ENCODE results near the gene EOMES. TPM values are rescaled to one million over a fixed set of nuclear protein-coding genes. Genes with fewer than 3 reads are reported as not detected.

Gene EOMES
- total RNA-seq, 1 donor from 2014 or later, result not detected

DNA sequence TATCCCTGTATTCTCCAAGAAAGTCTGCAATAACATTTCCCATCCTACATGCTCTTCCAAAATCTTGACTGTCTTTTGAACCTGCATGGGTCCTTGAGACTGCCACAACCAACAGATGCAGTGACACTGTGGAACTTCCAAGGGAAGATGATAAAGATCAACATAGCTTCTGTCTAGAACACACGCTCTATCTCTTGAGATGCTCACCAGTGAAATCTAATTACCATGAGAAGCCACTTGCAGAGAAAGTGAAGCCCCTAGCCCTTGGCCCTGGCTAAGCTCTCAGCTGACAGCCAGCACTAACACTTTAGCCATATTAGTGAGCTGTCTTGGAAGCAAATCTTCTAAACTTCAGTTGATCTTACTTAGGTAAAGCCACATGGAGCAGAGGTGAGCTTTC, 36.6 kb downstream of the EOMES start:
- ChIA-PET CTCF (no interaction called here), POLR2A (no interaction called here)
- peaks cover 3% of the 10 kb centered on the region for H3K27me3 Mint-ChIP-seq

DNA sequence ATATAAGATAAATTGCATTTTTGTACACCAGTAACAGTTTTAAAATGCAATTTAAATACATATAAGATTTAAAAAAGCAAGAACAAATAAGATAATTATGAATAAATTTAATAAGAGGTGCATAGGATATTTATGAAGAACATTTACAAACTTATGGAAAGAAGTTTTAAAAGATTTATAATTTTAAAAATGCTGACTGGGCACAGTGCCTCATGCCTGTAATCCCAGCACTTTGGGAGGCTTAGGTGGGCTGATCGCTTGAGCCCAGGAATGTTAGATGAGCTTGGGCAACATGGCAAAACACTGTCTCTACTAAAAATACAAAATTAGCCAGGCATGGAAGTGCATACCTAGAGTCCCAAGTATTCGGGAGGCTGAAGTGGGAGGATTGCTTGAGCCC, 37.8 kb downstream of the EOMES start:
- POLR2A ChIA-PET, result interaction anchor here (0.9 kb wide), 1 partner anchor 315 kb away, joined by 3 read pairs; the partner anchor contains the start of gene NEK10
- H3K36me3 Mint-ChIP-seq (ENCODE audit: low read depth), result no peaks in the 10 kb centered on the region
- H3K4me1 Mint-ChIP-seq, result peaks cover 19% of the 10 kb centered on the region
- peaks cover 3% of the 10 kb centered on the region for H3K27me3 Mint-ChIP-seq
- CTCF ChIA-PET, result no interaction called here
- DNase-seq (no peak), ATAC-seq (ENCODE audit: low read depth) (no peak)
- intact Hi-C loops (cut with micrococcal nuclease), result loop anchor here (10.0 kb wide), 1 partner anchor 90 kb away; no protein-coding TSS in a partner anchor
- no peak overlapping the region for H3K4me3 Mint-ChIP-seq
- no peaks in the 10 kb centered on the region for H3K9me3 Mint-ChIP-seq
- H3K27ac Mint-ChIP-seq, result no peak overlapping the region
- TF ChIP-seq, protein P1, sequence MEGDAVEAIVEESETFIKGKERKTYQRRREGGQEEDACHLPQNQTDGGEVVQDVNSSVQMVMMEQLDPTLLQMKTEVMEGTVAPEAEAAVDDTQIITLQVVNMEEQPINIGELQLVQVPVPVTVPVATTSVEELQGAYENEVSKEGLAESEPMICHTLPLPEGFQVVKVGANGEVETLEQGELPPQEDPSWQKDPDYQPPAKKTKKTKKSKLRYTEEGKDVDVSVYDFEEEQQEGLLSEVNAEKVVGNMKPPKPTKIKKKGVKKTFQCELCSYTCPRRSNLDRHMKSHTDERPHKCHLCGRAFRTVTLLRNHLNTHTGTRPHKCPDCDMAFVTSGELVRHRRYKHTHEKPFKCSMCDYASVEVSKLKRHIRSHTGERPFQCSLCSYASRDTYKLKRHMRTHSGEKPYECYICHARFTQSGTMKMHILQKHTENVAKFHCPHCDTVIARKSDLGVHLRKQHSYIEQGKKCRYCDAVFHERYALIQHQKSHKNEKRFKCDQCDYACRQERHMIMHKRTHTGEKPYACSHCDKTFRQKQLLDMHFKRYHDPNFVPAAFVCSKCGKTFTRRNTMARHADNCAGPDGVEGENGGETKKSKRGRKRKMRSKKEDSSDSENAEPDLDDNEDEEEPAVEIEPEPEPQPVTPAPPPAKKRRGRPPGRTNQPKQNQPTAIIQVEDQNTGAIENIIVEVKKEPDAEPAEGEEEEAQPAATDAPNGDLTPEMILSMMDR (IDR thresholded peaks at IDR 0.05), result no peak

More for the DNA sequence above, 36.6 kb downstream of the EOMES start:
- Mint-ChIP-seq H3K4me1 (peaks cover 11% of the 10 kb centered on the region), H3K27ac (no peak overlapping the region), H3K36me3 (ENCODE audit: low read depth) (no peaks in the 10 kb centered on the region), H3K9me3 (peaks cover 3% of the 10 kb centered on the region), H3K4me3 (no peak overlapping the region)
- intact Hi-C loops (cut with micrococcal nuclease), result loop anchor here (10.0 kb wide), 1 partner anchor 91 kb away; no protein-coding TSS in a partner anchor
- no peak for ATAC-seq (ENCODE audit: low read depth)
- no peak for DNase-seq
- TF ChIP-seq, protein P1 (IDR thresholded peaks at IDR 0.05), result no peak

DNA sequence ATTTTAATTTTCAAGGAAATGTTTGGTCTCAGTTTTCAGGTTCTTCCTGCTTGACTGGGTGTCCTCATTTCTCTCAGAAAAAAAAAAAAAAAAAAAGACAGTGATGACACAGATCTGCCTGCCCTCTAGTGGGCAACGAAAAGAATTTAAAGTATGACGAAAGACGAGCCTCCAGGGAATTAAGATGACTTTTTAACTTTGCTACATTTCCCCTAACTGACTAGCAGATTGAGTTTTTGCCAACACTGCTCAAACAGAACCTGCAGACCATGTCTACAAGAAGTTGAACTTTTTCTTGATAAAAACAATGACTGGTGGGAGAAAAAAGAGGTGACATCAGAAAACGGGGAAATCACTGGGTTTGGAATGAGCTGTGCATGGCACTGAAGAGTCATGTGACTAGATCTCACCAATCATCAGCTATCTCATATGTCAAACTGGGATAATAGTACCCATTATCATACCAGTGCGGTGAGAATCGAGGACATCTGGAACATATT, 40.8 kb downstream of the EOMES start:
- ChIA-PET POLR2A (interaction anchor here (0.6 kb wide), 2 partner anchors 38 to 41 kb away, joined by 3 read pairs; no protein-coding TSS in a partner anchor), CTCF (interaction anchor here (0.6 to 2.3 kb wide), 7 partner anchors 16 to 777 kb away, joined by 3 to 12 read pairs (median 3); no protein-coding TSS in a partner anchor)
- TF ChIP-seq, protein P1 (IDR thresholded peaks at IDR 0.05), result no peak
- intact Hi-C loops (cut with micrococcal nuclease), result loop anchor here (1.0 to 10.0 kb wide), 6 partner anchors 52 to 547 kb away; partner anchors contain the start of gene SLC4A7
- Mint-ChIP-seq H3K27me3 (peaks cover 3% of the 10 kb centered on the region), H3K4me3 (peak overlapping the region; percentile 55), H3K36me3 (ENCODE audit: low read depth) (no peaks in the 10 kb centered on the region), H3K4me1 (peaks cover 19% of the 10 kb centered on the region), H3K9me3 (no peaks in the 10 kb centered on the region), H3K27ac (peak overlapping the region; percentile 36)
- ATAC-seq (ENCODE audit: low read depth) (peak; percentile 85), DNase-seq (no peak)

DNA sequence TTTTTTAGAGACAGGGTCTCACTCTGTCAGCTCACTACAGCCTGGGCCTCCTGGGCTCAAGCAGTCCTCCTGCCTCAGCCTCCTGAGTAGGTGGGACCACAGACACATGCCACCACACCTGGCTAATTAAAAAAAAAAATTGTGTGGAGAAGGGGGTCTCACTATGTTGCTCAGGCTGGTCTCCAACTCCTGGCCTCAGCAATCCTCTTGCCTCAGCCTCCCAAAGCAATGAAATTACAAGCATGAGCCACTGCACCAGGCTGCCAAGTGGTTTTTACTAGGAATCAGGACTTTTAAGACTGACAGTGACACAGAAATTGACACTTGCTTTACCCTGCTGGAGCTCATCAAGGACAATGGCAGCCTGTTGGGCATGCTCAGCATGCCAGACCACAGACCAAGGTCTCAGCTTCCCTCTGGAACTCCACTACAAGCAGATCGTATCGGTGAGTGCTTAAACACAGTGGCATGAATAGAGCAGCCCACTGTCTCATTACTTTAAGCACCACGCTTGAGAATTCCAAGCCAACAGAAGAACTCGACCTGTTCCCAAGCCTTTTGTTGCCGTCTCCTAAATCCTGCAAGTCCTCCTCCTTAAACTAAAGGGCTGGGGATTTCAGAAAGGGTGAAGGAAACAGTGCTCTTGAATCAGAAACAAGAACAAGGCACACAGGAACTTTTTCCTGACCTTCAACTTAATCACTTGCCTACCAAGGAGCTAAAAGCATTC, 41.4 kb downstream of the EOMES start:
- peaks cover 3% of the 10 kb centered on the region for H3K27me3 Mint-ChIP-seq
- no peak overlapping the region for H3K4me3 Mint-ChIP-seq
- ATAC-seq (ENCODE audit: low read depth) (peak; percentile 6), DNase-seq (no peak)
- intact Hi-C loops (cut with micrococcal nuclease), result loop anchor here (1.0 to 10.0 kb wide), 6 partner anchors 52 to 546 kb away; partner anchors contain the start of gene SLC4A7
- peak overlapping the region; percentile 36 for H3K27ac Mint-ChIP-seq
- H3K36me3 Mint-ChIP-seq (ENCODE audit: low read depth), result no peaks in the 10 kb centered on the region
- H3K9me3 Mint-ChIP-seq, result no peaks in the 10 kb centered on the region
- TF ChIP-seq, protein P1 (IDR thresholded peaks at IDR 0.05), result no peak
- POLR2A ChIA-PET, result interaction anchor here (0.6 kb wide), 2 partner anchors 39 to 40 kb away, joined by 3 read pairs; no protein-coding TSS in a partner anchor
- peaks cover 19% of the 10 kb centered on the region for H3K4me1 Mint-ChIP-seq
- CTCF ChIA-PET, result interaction anchor here (0.6 to 2.3 kb wide), 6 partner anchors 21 to 776 kb away, joined by 3 to 12 read pairs (median 3); no protein-coding TSS in a partner anchor

DNA sequence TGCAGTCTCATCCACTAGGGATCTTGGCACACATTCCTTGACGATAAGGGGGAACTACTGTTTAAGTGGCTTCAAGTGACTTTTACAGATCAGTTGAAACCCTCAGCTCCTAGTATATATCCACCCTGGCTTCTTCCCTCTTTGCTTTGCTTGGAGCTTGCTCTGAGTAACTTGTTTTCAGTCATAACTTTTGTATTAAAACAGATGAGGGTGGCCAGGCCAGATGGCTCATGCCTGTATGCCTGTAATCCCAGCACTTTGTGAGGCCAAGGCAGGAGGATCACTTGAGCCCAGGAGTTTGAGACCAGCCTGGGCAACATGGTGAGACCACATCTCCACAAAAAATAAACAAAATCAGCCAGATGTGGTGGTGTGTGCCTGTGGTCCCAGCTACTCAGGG, 42.4 kb downstream of the EOMES start:
- DNase-seq, result no peak
- ATAC-seq (ENCODE audit: low read depth), result no peak
- intact Hi-C loops (cut with micrococcal nuclease), result loop anchor here (2.0 to 10.0 kb wide), 2 partner anchors 51 to 85 kb away; no protein-coding TSS in a partner anchor
- peaks cover 19% of the 10 kb centered on the region for H3K4me1 Mint-ChIP-seq
- H3K9me3 Mint-ChIP-seq, result no peaks in the 10 kb centered on the region
- H3K4me3 Mint-ChIP-seq, result no peak overlapping the region
- ChIA-PET POLR2A (no interaction called here), CTCF (interaction anchor here (1.0 to 2.3 kb wide), 4 partner anchors 28 to 322 kb away, joined by 3 to 12 read pairs (median 3); no protein-coding TSS in a partner anchor)
- no peaks in the 10 kb centered on the region for H3K27me3 Mint-ChIP-seq
- no peaks in the 10 kb centered on the region for H3K36me3 Mint-ChIP-seq (ENCODE audit: low read depth)
- TF ChIP-seq, protein P1 (IDR thresholded peaks at IDR 0.05), result no peak
- H3K27ac Mint-ChIP-seq, result no peak overlapping the region
